HepG2 (cell line): ENCODE results near the gene ARPP19.

Source experiments
- CTCF ChIP-seq: sonication (generic); formaldehyde crosslinking; IDR thresholded peaks from 2 replicates; pipeline ENCODE4 v1.5.0; 2020; ENCODE audit warnings: mild to moderate bottlenecking, missing genetic modification reagents, moderate library complexity
- HINFP ChIP-seq: sonication (generic); formaldehyde crosslinking; IDR thresholded peaks from 2 replicates; pipeline ENCODE4 v1.4.0; 2020; ENCODE audit warnings: low read depth, mild to moderate bottlenecking, missing genetic modification reagents
- KDM1A ChIP-seq: IDR thresholded peaks from 2 replicates; pipeline ENCODE4 v1.6.1; 2016; ENCODE audit warnings: missing compliant biosample characterization
- KDM4B ChIP-seq: sonication (generic); formaldehyde crosslinking; IDR thresholded peaks from 2 replicates; pipeline ENCODE4 v1.4.0; 2020; ENCODE audit warnings: missing genetic modification reagents
- NFYB ChIP-seq: sonication (generic); formaldehyde crosslinking; IDR thresholded peaks from 2 replicates; pipeline ENCODE4 v1.4.0; 2020; ENCODE audit warnings: missing genetic modification reagents
- RXRB ChIP-seq: IDR thresholded peaks from 2 replicates; pipeline ENCODE4 v1.6.1; 2016; ENCODE audit warnings: borderline replicate concordance, missing genetic modification reagents, missing compliant biosample characterization
- TRIM22 ChIP-seq: fragments of 450-650 bp; IDR thresholded peaks from 2 replicates; pipeline ENCODE4 v1.6.1; 2017

GRCh38 chr15:52499506-52499905 lies 69.3 kb downstream of the ARPP19 start:
- TF ChIP-seq NFYB (CRISPR knock-in tag) (no peak), RXRB (CRISPR knock-in tag) (no peak), HINFP (CRISPR knock-in tag) (no peak), CTCF (CRISPR knock-in tag) (no peak), KDM1A (CRISPR knock-in tag) (no peak), KDM4B (CRISPR knock-in tag) (no peak), TRIM22 (no peak)
